Measurements from ENCODE around the gene TFAP2E.

GRCh38 chr1:35557118-35557610, 15.9 kb upstream of the TFAP2E start, which contains the start of gene KIAA0319L:
- TF ChIP-seq CTCF (IDR thresholded peaks at IDR 0.05) (no peak), POLR2A (IDR thresholded peaks at IDR 0.05) (peak in 1 of 4 donors; percentile 53)

Data from stomach (tissue), 4 donors.